ENCODE measurements around the gene ETNK2.

The ETNK2 gene

GRCh38 chr1:204081791-204082513 is 69.9 kb downstream of the ETNK2 start:
- Mint-ChIP-seq H3K27ac (peak overlapping the region; percentile 45), H3K4me3 (no peak overlapping the region), H3K27me3 (peaks cover 23% of the 10 kb centered on the region), H3K36me3 (ENCODE audit: low read depth) (no peaks in the 10 kb centered on the region), H3K4me1 (ENCODE audit: low read depth) (no peaks in the 10 kb centered on the region), H3K9me3 (no peaks in the 10 kb centered on the region)
- DNase-seq, result no peak

- Mint-ChIP-seq H3K4me1 (ENCODE audit: low read depth) (no peaks in the 10 kb centered on the region), H3K9me3 (no peaks in the 10 kb centered on the region), H3K27me3 (peaks cover 30% of the 10 kb centered on the region), H3K27ac (no peak overlapping the region), H3K4me3 (no peak overlapping the region), H3K36me3 (ENCODE audit: low read depth) (no peaks in the 10 kb centered on the region)
- DNase-seq, result no peak
Observed at GRCh38 chr1:204081164-204081790, 70.6 kb downstream of the ETNK2 start.

Measured in activated T-cell treated with anti-CD3 and anti-CD28 coated beads, Interleukin-2, amount 50 U/mL, for 24 hours (primary cell).